HG02588 (cell line): ENCODE results near the gene VSTM5.
A peak's percentile ranks its signal among the peaks of the same experiment; 100 is the strongest.
"Not testable (repeated sequence)": the region's sequence is repeated elsewhere in the genome, so short reads cannot be mapped to it uniquely, and the experiment has no call there.

Experiments
- ATAC-seq: cut with Tn5 transposase; IDR thresholded peaks from one replicate; pipeline ENCODE4 v1.9.1; 2021; ENCODE audit warnings: mild to moderate bottlenecking, moderate library complexity; ENCODE audit not compliant: unreplicated experiment

The VSTM5 gene

GRCh38 chr11:93801366-93801765, 49.1 kb downstream of the VSTM5 start:
- ATAC-seq, result no peak

- no peak for ATAC-seq
Observed at GRCh38 chr11:93796441-93797231, 53.8 kb downstream of the VSTM5 start.

GRCh38 chr11:93791493-93791892, 58.9 kb downstream of the VSTM5 start:
- no peak for ATAC-seq

- ATAC-seq, result peak; percentile 27
Observed at GRCh38 chr11:93784935-93785360, 65.5 kb downstream of the VSTM5 start.

- peak; percentile 97 for ATAC-seq
Observed at GRCh38 chr11:93784145-93784934, 66.1 kb downstream of the VSTM5 start, which contains the start of gene MED17. TSS of gene MED17 (plus strand) at chr11:93784282. CDS start at chr11:93784514, 232 bp downstream.

GRCh38 chr11:93783765-93784144, 66.7 kb downstream of the VSTM5 start:
- peak; percentile 45 for ATAC-seq

- no peak for ATAC-seq
Observed at GRCh38 chr11:93783362-93783761, 67.1 kb downstream of the VSTM5 start.

- ATAC-seq, result no peak
Observed at GRCh38 chr11:93775289-93775688, 75.1 kb downstream of the VSTM5 start.

- not testable (repeated sequence) for ATAC-seq
Observed at GRCh38 chr11:93774560-93774959, 75.9 kb downstream of the VSTM5 start.

GRCh38 chr11:93773601-93774200, 76.7 kb downstream of the VSTM5 start:
- ATAC-seq, result no peak

- no peak for ATAC-seq
Observed at GRCh38 chr11:93773045-93773477, 77.4 kb downstream of the VSTM5 start.

- ATAC-seq, result no peak
Observed at GRCh38 chr11:93772123-93772522, 78.3 kb downstream of the VSTM5 start.

GRCh38 chr11:93770160-93770559, 80.3 kb downstream of the VSTM5 start:
- ATAC-seq, result no peak
